HG03097 (cell line): ENCODE results near the gene RAD9A.

Experiments
- ATAC-seq: cut with Tn5 transposase; IDR thresholded peaks from one replicate; pipeline ENCODE4 v1.9.1; 2021; ENCODE audit not compliant: unreplicated experiment, low FRiP score

The RAD9A gene

GRCh38 chr11:67391304-67392182 lies at the start of gene RAD9A:
Gene RAD9A, plus strand, starts transcription at chr11:67391986. Its CDS starts 59 bp downstream, at chr11:67392045.
- ATAC-seq: peak; percentile 46

- no peak for ATAC-seq
Measured at GRCh38 chr11:67344264-67344663, 47.5 kb upstream of the RAD9A start.

GRCh38 chr11:67345247-67345919 lies 46.4 kb upstream of the RAD9A start:
- ATAC-seq: no peak

- ATAC-seq: no peak
Measured at GRCh38 chr11:67345920-67346819, 45.6 kb upstream of the RAD9A start.

- no peak for ATAC-seq
Measured at GRCh38 chr11:67347964-67348749, 43.6 kb upstream of the RAD9A start.

- ATAC-seq: no peak
Measured at GRCh38 chr11:67349036-67349435, 42.8 kb upstream of the RAD9A start.

GRCh38 chr11:67349457-67349856 lies 42.3 kb upstream of the RAD9A start:
- no peak for ATAC-seq

- no peak for ATAC-seq
Measured at GRCh38 chr11:67349928-67350465, 41.8 kb upstream of the RAD9A start.

GRCh38 chr11:67351275-67352005 lies 40.3 kb upstream of the RAD9A start:
- no peak for ATAC-seq

- peak; percentile 13 for ATAC-seq
Measured at GRCh38 chr11:67352546-67353316, 39.1 kb upstream of the RAD9A start.

GRCh38 chr11:67353317-67354074 lies 38.3 kb upstream of the RAD9A start, which contains the start of gene POLD4:
Gene POLD4, minus strand, starts transcription at chr11:67353546. Its CDS starts 147 bp downstream, at chr11:67353399.
- peak; percentile 66 for ATAC-seq

GRCh38 chr11:67354075-67355022 lies 37.4 kb upstream of the RAD9A start:
- ATAC-seq: no peak

- ATAC-seq: no peak
Measured at GRCh38 chr11:67355023-67355793, 36.6 kb upstream of the RAD9A start.

- no peak for ATAC-seq
Measured at GRCh38 chr11:67355794-67356386, 35.9 kb upstream of the RAD9A start.

- ATAC-seq: no peak
Measured at GRCh38 chr11:67356387-67356863, 35.4 kb upstream of the RAD9A start.
